Upper lobe of left lung (tissue), 4 donors: ENCODE data around the gene HPS1.

Source experiments
- EP300 ChIP-seq, 4 donors: sonication (generic); formaldehyde crosslinking; IDR thresholded peaks; one replicate each; pipeline ENCODE4 v1.5.1; 2017; ENCODE audit warnings: antibody characterized with exemption in 4 of 4, control low read depth in 2 of 4
- POLR2A ChIP-seq, 4 donors: fragments of 450-650 bp; IDR thresholded peaks; one replicate each; pipeline ENCODE4 v1.5.1; 2016 to 2017; ENCODE audit warnings: antibody characterized with exemption in 4 of 4, mild to moderate bottlenecking in 2 of 4
- POLR2AphosphoS5 ChIP-seq, 2 donors: sonication (generic); formaldehyde crosslinking; IDR thresholded peaks; one replicate each; pipeline ENCODE4 v1.5.1; 2017; ENCODE audit warnings: antibody characterized with exemption in 2 of 2
- TF ChIP-seq, protein P1 (sequence below), 6 experiments: fragments of 450-650 bp in 4 of 6; fragments of 200-600 bp in 2 of 6; sonication (generic) in 2 of 6; IDR thresholded peaks; one replicate each; pipeline ENCODE4 v1.5.1; 2016 to 2019; ENCODE audit warnings: antibody characterized with exemption in 6 of 6

DNA sequence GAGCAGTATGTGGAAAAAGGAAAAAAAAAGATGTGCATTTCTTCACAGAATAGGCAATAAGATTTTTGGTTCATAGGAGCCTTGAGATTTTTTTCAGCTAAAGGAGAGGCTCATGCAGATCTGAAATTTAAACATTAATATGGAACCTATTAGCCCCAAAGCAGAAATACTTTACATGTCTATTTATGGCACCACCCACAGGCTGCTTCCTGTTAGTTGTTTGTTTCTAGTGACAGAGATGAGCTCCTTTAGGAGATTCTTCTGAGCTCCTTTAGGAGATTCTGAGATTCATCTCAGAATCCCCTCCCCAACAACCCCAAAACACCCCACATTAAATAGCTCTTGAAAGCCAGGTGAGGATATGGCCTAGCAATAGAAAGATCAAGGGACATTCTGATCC lies 27.9 kb upstream of the HPS1 start:
- TF ChIP-seq POLR2A (IDR thresholded peaks at IDR 0.05): no peak
- TF ChIP-seq, protein P1, sequence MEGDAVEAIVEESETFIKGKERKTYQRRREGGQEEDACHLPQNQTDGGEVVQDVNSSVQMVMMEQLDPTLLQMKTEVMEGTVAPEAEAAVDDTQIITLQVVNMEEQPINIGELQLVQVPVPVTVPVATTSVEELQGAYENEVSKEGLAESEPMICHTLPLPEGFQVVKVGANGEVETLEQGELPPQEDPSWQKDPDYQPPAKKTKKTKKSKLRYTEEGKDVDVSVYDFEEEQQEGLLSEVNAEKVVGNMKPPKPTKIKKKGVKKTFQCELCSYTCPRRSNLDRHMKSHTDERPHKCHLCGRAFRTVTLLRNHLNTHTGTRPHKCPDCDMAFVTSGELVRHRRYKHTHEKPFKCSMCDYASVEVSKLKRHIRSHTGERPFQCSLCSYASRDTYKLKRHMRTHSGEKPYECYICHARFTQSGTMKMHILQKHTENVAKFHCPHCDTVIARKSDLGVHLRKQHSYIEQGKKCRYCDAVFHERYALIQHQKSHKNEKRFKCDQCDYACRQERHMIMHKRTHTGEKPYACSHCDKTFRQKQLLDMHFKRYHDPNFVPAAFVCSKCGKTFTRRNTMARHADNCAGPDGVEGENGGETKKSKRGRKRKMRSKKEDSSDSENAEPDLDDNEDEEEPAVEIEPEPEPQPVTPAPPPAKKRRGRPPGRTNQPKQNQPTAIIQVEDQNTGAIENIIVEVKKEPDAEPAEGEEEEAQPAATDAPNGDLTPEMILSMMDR (IDR thresholded peaks at IDR 0.05): no peak
- no peak for TF ChIP-seq EP300 (IDR thresholded peaks at IDR 0.05)
- no peak for TF ChIP-seq POLR2AphosphoS5 (IDR thresholded peaks at IDR 0.05)
